Upper lobe of left lung (tissue), 4 donors: ENCODE data around the gene MRPS18A.

ENCODE experiments used
- CTCF ChIP-seq, 6 experiments: fragments of 450-650 bp in 4 of 6; fragments of 200-600 bp in 2 of 6; sonication (generic) in 2 of 6; IDR thresholded peaks; one replicate each; pipeline ENCODE4 v1.5.1; 2016 to 2019; ENCODE audit warnings: antibody characterized with exemption in 6 of 6
- EP300 ChIP-seq, 4 donors: sonication (generic); formaldehyde crosslinking; IDR thresholded peaks; one replicate each; pipeline ENCODE4 v1.5.1; 2017; ENCODE audit warnings: antibody characterized with exemption in 4 of 4, control low read depth in 2 of 4
- POLR2AphosphoS5 ChIP-seq, 2 donors: sonication (generic); formaldehyde crosslinking; IDR thresholded peaks; one replicate each; pipeline ENCODE4 v1.5.1; 2017; ENCODE audit warnings: antibody characterized with exemption in 2 of 2

GRCh38 chr6:43629104-43629504 lies 58.5 kb downstream of the MRPS18A start, which contains the start of gene GTPBP2:
- TF ChIP-seq POLR2AphosphoS5 (IDR thresholded peaks at IDR 0.05), result peak; percentile 83 to 88
- TF ChIP-seq EP300 (IDR thresholded peaks at IDR 0.05), result peak in 1 of 4 donors; percentile 38
- no peak for TF ChIP-seq CTCF (IDR thresholded peaks at IDR 0.05)
